ENCODE data around the gene IL7R.

GRCh38 chr5:35823347-35824098, 33.2 kb upstream of the IL7R start:
- TF ChIP-seq CTCF (IDR thresholded peaks at IDR 0.05) (no peak), POLR2A (IDR thresholded peaks at IDR 0.05) (no peak)

Data from right lobe of liver (tissue), 4 donors.